ENCODE measurements around the gene MYH9.

MYH9 gene

DNA sequence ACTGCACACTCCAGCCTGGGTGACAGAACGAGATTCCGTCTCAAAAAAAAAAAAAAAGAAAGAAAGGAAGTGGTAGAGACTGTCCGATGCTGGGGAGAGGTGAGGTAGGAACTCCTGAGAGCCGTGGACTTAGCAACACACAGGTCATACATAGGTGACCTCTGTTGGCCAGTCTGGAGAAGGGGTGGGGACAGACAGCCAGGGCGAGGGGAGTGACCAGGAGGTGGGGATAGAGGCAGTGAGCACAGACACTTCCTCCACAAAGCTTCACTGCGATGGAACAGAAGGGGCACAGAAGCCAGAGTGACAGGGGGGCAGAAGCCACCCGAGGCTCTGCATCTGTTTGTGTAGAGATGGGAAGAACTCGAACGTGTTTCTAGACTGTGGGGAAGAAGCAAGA lies 47.1 kb downstream of the MYH9 start:
- Histone ChIP-seq H3K27ac (ENCODE audit: low read depth, low read length) (peak overlapping the region; percentile 72), H3K36me3 (ENCODE audit: control insufficient read depth in 5 of 5, insufficient read depth in 5 of 5, low read length in 5 of 5) (peaks cover 0 to 78% (median 69%) of the 10 kb centered on the region in 5 donors), H3K9ac (ENCODE audit: low read length in 5 of 5) (no peak overlapping the region), H3K9me3 (ENCODE audit: control insufficient read depth in 5 of 5, low read length in 5 of 5) (no peaks in the 10 kb centered on the region), H3K27me3 (ENCODE audit: control insufficient read depth in 5 of 5, insufficient read depth in 4 of 5, low read length in 5 of 5) (no peaks in the 10 kb centered on the region), H3K4me3 (ENCODE audit: low read depth in 1 of 5, low read length in 5 of 5) (no peak overlapping the region), H3K4me1 (ENCODE audit: control insufficient read depth in 5 of 5, insufficient read depth in 5 of 5, low read length in 5 of 5) (peaks cover 11 to 90% (median 39%) of the 10 kb centered on the region in 5 donors)

DNA sequence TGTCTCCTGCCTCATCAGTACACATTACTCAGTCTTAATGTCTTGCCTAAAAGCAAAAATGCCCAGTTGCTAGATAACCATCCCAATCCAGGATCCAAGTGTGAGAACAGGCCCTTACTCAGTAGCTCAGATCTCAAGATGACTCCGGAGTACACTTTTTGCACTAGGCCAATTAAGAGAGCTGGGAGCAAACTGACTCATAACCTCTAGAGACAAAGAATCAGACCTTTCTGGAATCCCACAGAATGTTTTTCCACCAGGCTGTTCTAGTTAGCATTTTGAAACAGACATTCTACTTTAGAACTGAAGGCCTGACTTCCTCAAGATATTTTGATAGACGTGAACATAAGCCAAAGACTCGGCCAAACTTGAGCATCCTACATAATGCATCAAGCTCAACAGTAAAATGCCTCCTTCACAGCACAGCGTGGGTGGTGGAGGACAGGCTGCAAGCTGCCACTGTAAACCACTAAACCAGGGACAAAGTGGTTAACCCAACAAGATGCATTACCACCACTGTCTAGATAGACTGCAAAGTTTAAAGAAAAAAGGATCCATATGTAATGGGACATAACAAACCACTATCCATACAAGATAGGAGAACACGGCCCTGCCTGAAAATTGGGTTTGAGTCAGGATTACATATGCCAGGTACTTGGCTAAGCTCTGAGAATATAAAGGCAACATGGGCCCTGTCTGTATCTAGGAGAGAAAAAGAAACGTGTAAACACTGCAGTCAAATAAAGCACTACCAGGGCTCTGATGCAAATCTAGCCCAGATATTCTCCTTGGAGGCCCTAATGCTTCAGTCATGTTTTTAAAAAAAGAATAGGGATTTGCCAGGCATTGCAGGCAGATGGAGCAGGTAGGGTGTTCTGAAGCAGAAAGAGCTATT lies 48.3 kb downstream of the MYH9 start:
- peak overlapping the region; percentile 64 for H3K27ac ChIP-seq (ENCODE audit: low read depth, low read length)
- H3K36me3 ChIP-seq (ENCODE audit: control insufficient read depth in 5 of 5, insufficient read depth in 5 of 5, low read length in 5 of 5): peaks cover 0 to 83% (median 72%) of the 10 kb centered on the region in 5 donors
- no peak overlapping the region for H3K9ac ChIP-seq (ENCODE audit: low read length in 5 of 5)
- no peaks in the 10 kb centered on the region for H3K9me3 ChIP-seq (ENCODE audit: control insufficient read depth in 5 of 5, low read length in 5 of 5)
- H3K4me3 ChIP-seq (ENCODE audit: low read depth in 1 of 5, low read length in 5 of 5): no peak overlapping the region
- H3K4me1 ChIP-seq (ENCODE audit: control insufficient read depth in 5 of 5, insufficient read depth in 5 of 5, low read length in 5 of 5): peaks cover 20 to 92% (median 46%) of the 10 kb centered on the region in 5 donors
- H3K27me3 ChIP-seq (ENCODE audit: control insufficient read depth in 5 of 5, insufficient read depth in 4 of 5, low read length in 5 of 5): no peaks in the 10 kb centered on the region

DNA sequence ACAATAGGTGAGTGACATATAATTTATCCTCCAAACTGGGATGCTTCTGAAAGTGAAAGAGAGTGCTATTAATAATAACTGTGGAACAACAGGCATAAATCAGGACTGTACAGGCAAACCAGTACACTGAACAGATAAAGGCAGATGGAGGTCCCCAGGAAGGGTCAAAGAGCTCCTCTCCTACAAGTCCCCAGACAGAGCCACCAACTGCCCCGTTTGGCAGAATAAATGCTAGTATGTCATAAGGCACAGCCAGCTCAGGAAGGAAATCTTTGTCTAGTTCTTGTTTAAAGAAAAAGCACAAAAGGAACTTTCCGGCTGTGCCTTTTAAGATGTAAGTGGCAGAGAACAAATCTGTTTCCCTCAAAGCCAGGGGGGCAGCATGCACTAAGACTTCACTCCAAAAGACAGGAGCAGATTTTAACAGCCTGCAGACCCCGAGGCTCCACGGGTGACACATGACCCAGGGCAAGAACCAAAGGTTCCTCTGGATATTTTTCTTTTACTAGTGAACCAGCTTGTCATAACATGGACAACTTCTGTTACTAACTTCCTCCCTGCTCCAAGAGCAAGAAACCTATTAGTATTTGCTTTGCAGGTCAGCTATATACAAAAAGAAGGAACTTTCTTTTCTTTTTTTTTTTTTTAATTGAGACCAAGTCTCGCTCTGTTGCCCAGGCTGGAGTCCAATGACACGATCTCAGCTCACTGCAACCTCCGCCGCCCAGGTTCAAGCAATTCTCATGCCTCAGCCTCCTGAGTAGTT lies 50.2 kb downstream of the MYH9 start:
- H3K4me3 ChIP-seq (ENCODE audit: low read depth in 1 of 5, low read length in 5 of 5): peak overlapping the region in 1 of 5 donors; percentile 31
- peak overlapping the region in 1 of 5 donors; percentile 26 for H3K9ac ChIP-seq (ENCODE audit: low read length in 5 of 5)
- H3K4me1 ChIP-seq (ENCODE audit: control insufficient read depth in 5 of 5, insufficient read depth in 5 of 5, low read length in 5 of 5): peaks cover 28 to 92% (median 57%) of the 10 kb centered on the region in 5 donors
- no peaks in the 10 kb centered on the region for H3K27me3 ChIP-seq (ENCODE audit: control insufficient read depth in 5 of 5, insufficient read depth in 4 of 5, low read length in 5 of 5)
- peak overlapping the region; percentile 95 for H3K27ac ChIP-seq (ENCODE audit: low read depth, low read length)
- H3K9me3 ChIP-seq (ENCODE audit: control insufficient read depth in 5 of 5, low read length in 5 of 5): no peaks in the 10 kb centered on the region
- H3K36me3 ChIP-seq (ENCODE audit: control insufficient read depth in 5 of 5, insufficient read depth in 5 of 5, low read length in 5 of 5): peaks cover 0 to 85% (median 73%) of the 10 kb centered on the region in 5 donors

DNA sequence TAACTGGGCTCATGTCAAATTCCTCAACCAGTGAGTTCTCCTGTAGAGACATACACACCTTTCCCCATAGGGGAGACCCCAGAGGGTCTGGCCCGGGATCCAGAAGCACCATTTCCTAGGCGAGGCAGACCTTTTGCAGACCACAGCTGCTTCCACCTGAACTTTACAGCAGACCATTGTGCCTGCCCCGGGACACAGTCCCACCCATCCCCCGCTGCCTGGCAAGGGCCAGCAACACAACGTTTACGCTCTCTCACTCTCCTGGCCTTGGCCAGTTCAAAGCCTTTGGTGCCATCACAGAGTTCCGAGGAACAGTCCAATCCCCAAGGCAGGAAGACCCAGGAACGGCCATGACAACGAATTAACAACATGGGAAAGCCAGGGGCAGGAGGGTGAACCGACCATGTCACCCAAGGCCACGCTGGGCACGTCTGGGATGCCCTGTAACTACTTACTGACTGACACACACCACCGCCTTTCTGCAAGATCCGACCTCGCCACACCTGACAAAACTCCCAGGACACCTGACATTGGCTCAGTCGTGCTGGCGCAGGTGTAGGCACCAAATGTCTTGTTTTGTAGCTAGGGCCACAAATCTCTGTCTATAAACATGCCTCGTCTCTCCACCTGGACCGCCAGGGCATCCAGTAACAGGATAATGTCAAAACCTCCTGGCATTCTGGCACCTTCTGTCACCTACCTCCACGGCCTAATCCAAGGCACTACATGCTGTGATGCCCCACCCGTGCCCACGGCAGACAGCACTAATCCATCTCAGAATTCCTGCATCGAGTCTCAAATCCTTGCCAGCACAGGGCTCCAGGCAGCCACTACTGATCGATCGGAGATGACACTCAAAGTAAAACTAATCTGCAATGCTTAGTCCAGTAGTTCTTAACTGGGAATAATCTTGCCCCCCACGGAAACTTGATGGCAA lies 51.3 kb downstream of the MYH9 start:
- Histone ChIP-seq H3K4me3 (ENCODE audit: low read depth in 1 of 5, low read length in 5 of 5) (no peak overlapping the region), H3K36me3 (ENCODE audit: control insufficient read depth in 5 of 5, insufficient read depth in 5 of 5, low read length in 5 of 5) (peaks cover 0 to 75% (median 63%) of the 10 kb centered on the region in 5 donors), H3K9ac (ENCODE audit: low read length in 5 of 5) (peak overlapping the region in 2 of 5 donors; percentile 26 to 44), H3K4me1 (ENCODE audit: control insufficient read depth in 5 of 5, insufficient read depth in 5 of 5, low read length in 5 of 5) (peaks cover 29 to 93% (median 68%) of the 10 kb centered on the region in 5 donors), H3K27me3 (ENCODE audit: control insufficient read depth in 5 of 5, insufficient read depth in 4 of 5, low read length in 5 of 5) (no peaks in the 10 kb centered on the region), H3K27ac (ENCODE audit: low read depth, low read length) (peak overlapping the region; percentile 95), H3K9me3 (ENCODE audit: control insufficient read depth in 5 of 5, low read length in 5 of 5) (no peaks in the 10 kb centered on the region)

DNA sequence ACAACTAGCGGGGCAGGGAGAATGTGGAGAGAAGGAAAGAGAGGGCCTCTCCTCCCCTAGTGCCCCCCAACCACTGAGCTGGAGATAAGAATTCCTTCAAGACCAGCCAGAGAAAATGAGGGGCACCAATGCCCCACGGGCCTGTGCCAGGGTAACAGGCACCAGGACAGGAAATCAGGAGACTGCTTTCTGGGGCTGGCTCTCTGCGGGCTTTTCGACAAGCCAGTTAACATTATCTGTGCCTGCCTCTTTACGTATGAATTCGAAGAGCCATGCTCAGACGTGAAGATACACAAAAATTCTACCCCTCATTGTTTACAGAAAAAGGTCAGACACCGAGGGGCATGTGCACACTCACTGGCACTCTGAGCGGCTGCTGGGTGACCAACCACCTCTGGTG lies 52.1 kb downstream of the MYH9 start:
- H3K27me3 ChIP-seq (ENCODE audit: control insufficient read depth in 5 of 5, insufficient read depth in 4 of 5, low read length in 5 of 5): no peaks in the 10 kb centered on the region
- H3K27ac ChIP-seq (ENCODE audit: low read depth, low read length): peak overlapping the region; percentile 95
- no peaks in the 10 kb centered on the region for H3K9me3 ChIP-seq (ENCODE audit: control insufficient read depth in 5 of 5, low read length in 5 of 5)
- H3K36me3 ChIP-seq (ENCODE audit: control insufficient read depth in 5 of 5, insufficient read depth in 5 of 5, low read length in 5 of 5): peaks cover 0 to 66% (median 54%) of the 10 kb centered on the region in 5 donors
- peaks cover 35 to 94% (median 77%) of the 10 kb centered on the region in 5 donors for H3K4me1 ChIP-seq (ENCODE audit: control insufficient read depth in 5 of 5, insufficient read depth in 5 of 5, low read length in 5 of 5)
- H3K9ac ChIP-seq (ENCODE audit: low read length in 5 of 5): peak overlapping the region in 1 of 5 donors; percentile 27
- H3K4me3 ChIP-seq (ENCODE audit: low read depth in 1 of 5, low read length in 5 of 5): no peak overlapping the region

DNA sequence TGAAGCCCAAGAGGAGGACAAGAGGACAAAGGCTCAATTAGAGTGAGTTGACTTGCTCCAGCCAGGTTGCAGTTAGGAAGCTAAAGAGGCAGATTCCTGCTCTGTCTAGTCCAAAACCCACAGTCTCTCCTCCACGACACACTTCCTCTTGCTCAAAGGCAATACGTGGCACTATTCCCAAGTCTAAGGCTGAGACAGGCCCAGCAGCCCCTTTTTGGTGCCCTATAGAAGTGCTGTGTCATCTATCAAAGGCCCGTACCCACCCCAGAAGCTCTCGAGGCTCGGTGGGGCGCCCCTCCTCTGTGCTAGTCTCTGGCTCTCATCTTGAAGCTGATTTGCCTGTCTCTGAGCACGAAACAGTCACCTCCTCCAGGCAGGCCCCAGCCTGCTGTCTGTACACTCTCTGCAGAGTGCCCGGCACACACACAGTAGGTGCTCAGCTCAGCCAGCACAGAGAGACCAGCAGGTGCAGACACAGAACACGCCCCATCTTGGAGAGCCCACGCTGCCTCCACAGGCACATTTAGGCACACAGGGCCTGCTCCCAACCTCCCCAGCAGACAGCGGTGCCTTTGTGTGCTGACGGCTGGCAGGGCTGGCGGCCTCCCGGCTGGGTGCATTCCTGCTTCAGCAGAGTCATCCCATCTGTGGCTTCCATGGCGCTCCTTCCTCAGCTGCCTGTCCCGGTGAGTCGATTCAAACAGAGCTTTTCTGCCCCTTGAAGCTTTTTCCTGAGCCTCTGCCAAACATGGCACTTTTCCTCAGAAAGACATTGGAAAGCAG lies 52.8 kb downstream of the MYH9 start:
- Histone ChIP-seq H3K27me3 (ENCODE audit: control insufficient read depth in 5 of 5, insufficient read depth in 4 of 5, low read length in 5 of 5) (no peaks in the 10 kb centered on the region), H3K27ac (ENCODE audit: low read depth, low read length) (peak overlapping the region; percentile 95), H3K36me3 (ENCODE audit: control insufficient read depth in 5 of 5, insufficient read depth in 5 of 5, low read length in 5 of 5) (peaks cover 0 to 62% (median 51%) of the 10 kb centered on the region in 5 donors), H3K9me3 (ENCODE audit: control insufficient read depth in 5 of 5, low read length in 5 of 5) (no peaks in the 10 kb centered on the region), H3K4me1 (ENCODE audit: control insufficient read depth in 5 of 5, insufficient read depth in 5 of 5, low read length in 5 of 5) (peaks cover 39 to 98% (median 83%) of the 10 kb centered on the region in 5 donors), H3K9ac (ENCODE audit: low read length in 5 of 5) (peak overlapping the region in 1 of 5 donors; percentile 27), H3K4me3 (ENCODE audit: low read depth in 1 of 5, low read length in 5 of 5) (peak overlapping the region in 1 of 5 donors; percentile 1)

DNA sequence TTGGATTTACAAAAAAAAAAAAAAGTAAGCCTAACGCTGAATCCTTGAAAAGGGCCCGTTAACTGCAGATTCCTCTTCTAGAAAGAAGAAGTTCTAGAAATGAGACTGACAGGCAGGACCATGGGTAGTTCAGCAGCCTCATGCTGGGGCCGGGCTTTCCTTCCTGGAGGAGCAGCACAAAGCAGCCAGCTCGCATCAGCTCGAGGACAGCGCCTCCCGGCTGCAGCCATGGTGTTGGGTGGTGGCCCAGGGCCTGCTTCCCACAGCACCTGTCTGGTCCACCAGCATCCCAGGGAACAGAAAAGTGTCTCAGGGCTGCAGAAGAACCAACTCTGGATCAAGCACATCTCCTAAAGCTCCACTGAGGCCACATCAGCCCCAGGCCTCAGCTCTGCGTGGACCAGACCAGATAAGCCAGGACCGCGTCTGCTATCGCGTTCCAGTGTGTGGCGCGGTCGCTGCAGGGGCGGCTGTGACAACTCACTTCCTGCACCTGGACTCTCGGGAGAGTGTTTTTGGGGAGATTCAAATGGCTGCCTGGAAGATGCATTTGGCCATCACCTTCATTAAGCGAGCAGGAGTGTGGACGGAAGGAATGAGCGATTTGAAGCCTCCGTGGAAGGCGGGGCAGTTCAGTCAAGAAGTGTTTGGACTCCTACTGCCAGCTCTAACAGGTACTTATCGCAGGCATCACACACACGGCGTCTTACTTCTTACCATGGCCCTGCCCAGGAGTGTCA lies 53.5 kb downstream of the MYH9 start:
- H3K27ac ChIP-seq (ENCODE audit: low read depth, low read length): peak overlapping the region; percentile 95
- peaks cover 0 to 60% (median 51%) of the 10 kb centered on the region in 5 donors for H3K36me3 ChIP-seq (ENCODE audit: control insufficient read depth in 5 of 5, insufficient read depth in 5 of 5, low read length in 5 of 5)
- no peak overlapping the region for H3K9ac ChIP-seq (ENCODE audit: low read length in 5 of 5)
- H3K4me1 ChIP-seq (ENCODE audit: control insufficient read depth in 5 of 5, insufficient read depth in 5 of 5, low read length in 5 of 5): peaks cover 44 to 98% (median 85%) of the 10 kb centered on the region in 5 donors
- H3K9me3 ChIP-seq (ENCODE audit: control insufficient read depth in 5 of 5, low read length in 5 of 5): no peaks in the 10 kb centered on the region
- H3K27me3 ChIP-seq (ENCODE audit: control insufficient read depth in 5 of 5, insufficient read depth in 4 of 5, low read length in 5 of 5): no peaks in the 10 kb centered on the region
- H3K4me3 ChIP-seq (ENCODE audit: low read depth in 1 of 5, low read length in 5 of 5): no peak overlapping the region

DNA sequence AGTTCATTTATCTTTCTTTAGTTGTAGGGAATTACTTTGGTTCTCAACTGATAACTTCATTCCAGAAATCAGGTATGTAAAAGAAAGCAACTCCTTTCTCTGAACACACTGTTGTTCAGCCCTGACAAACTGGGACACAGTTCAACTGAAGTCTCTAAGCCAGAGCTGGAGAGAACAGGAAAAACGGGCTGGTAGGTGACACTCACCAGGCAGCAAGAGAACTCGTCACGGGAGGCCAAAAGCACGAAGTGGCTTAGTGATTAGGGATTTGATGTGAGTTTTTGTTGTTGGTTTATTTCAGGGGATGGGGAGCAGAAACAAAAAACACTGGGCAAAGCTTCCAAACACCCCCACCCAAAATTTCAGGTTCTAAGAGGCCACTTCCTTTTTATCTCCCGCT lies 54.1 kb downstream of the MYH9 start:
- H3K27me3 ChIP-seq (ENCODE audit: control insufficient read depth in 5 of 5, insufficient read depth in 4 of 5, low read length in 5 of 5): no peaks in the 10 kb centered on the region
- H3K9me3 ChIP-seq (ENCODE audit: control insufficient read depth in 5 of 5, low read length in 5 of 5): no peaks in the 10 kb centered on the region
- H3K4me3 ChIP-seq (ENCODE audit: low read depth in 1 of 5, low read length in 5 of 5): no peak overlapping the region
- no peak overlapping the region for H3K9ac ChIP-seq (ENCODE audit: low read length in 5 of 5)
- H3K36me3 ChIP-seq (ENCODE audit: control insufficient read depth in 5 of 5, insufficient read depth in 5 of 5, low read length in 5 of 5): peaks cover 0 to 54% (median 50%) of the 10 kb centered on the region in 5 donors
- H3K27ac ChIP-seq (ENCODE audit: low read depth, low read length): peak overlapping the region; percentile 95
- H3K4me1 ChIP-seq (ENCODE audit: control insufficient read depth in 5 of 5, insufficient read depth in 5 of 5, low read length in 5 of 5): peaks cover 44 to 99% (median 91%) of the 10 kb centered on the region in 5 donors

Measured in subcutaneous abdominal adipose tissue (tissue), 5 donors.